ENCODE measurements around the gene NTRK3. TPM values are rescaled to one million over a fixed set of nuclear protein-coding genes. Genes with fewer than 3 reads are reported as not detected.

Gene NTRK3
- total and polyA plus RNA-seq, 2 of the 8 experiments (the other 6 are each of a cell fraction or from before 2014, with no cell fraction given), result 4.5 to 6.8 TPM

DNA sequence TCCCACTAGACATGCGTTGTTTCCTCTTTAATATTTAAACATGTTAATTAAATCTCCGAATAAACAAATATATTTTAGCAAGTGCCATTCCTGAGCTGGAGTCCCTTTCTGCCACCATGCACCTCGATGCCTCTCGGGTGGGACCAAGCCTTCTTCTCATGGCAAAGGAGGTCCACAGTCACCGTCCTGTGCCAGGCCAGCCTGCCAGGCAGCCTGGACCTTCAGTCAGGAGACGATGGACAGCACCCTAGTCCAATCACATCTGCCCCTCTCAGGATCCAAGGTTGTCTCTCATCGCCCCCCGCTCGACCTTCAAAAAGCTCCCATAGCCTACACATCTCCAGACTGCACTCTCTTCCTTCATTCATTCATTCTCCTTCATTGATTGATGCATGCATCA is 22.6 kb downstream of the NTRK3 start:
- no peak overlapping the region for H4K5ac ChIP-seq (ENCODE audit: insufficient read length, low read depth, low read length)
- TF ChIP-seq CTCF (IDR thresholded peaks at IDR 0.05; ENCODE audit: control extremely low read depth in 1 of 3, insufficient read depth in 1 of 3, low read depth in 1 of 3, low read length in 3 of 3), result no peak
- no peak for TF ChIP-seq BRCA1 (IDR thresholded peaks at IDR 0.05; ENCODE audit: low read depth, low read length)
- no peak for TF ChIP-seq POLR2A (IDR thresholded peaks at IDR 0.05; ENCODE audit: control extremely low read depth in 1 of 2, low read depth in 2 of 2, low read length in 2 of 2)
- TF ChIP-seq ASH2L (IDR thresholded peaks at IDR 0.05; ENCODE audit: low read length), result no peak
- TF ChIP-seq JUN (IDR thresholded peaks at IDR 0.05; ENCODE audit: low read depth, low read length), result no peak
- TF ChIP-seq GABPA (IDR thresholded peaks at IDR 0.05; ENCODE audit: borderline replicate concordance, insufficient read depth, low read length), result no peak
- TF ChIP-seq ZNF274 (IDR thresholded peaks at IDR 0.05; ENCODE audit: borderline replicate concordance, extremely low read depth, low read length), result no peak
- TF ChIP-seq POLR2AphosphoS5 (IDR thresholded peaks at IDR 0.05; ENCODE audit: low read depth, low read length), result no peak
- TF ChIP-seq, protein P1, sequence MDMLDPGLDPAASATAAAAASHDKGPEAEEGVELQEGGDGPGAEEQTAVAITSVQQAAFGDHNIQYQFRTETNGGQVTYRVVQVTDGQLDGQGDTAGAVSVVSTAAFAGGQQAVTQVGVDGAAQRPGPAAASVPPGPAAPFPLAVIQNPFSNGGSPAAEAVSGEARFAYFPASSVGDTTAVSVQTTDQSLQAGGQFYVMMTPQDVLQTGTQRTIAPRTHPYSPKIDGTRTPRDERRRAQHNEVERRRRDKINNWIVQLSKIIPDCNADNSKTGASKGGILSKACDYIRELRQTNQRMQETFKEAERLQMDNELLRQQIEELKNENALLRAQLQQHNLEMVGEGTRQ (IDR thresholded peaks at IDR 0.05; ENCODE audit: low read length), result no peak
- no peak for TF ChIP-seq EP300 (IDR thresholded peaks at IDR 0.05; ENCODE audit: borderline replicate concordance in 1 of 2, low read depth in 2 of 2, low read length in 2 of 2)
- 85% methylated on average over 9 of the region's 9 CpGs; no CpG with 5 or more reads in 1 of the 2 experiments for WGBS, 2 experiments (ENCODE audit: extremely low coverage in 1 of 2, insufficient coverage in 1 of 2, insufficient read length in 1 of 2, insufficient replicate concordance in 2 of 2, low coverage in 1 of 2, low lambda C conversion rate in 2 of 2, missing lambda C conversion rate in 1 of 2)
- H4K8ac ChIP-seq (ENCODE audit: extremely low read depth, insufficient read depth, low read length), result no peak overlapping the region
- no peaks in the 10 kb centered on the region for H3K79me1 ChIP-seq (ENCODE audit: low read depth, low read length)
- H3K4ac ChIP-seq (replicated peaks; ENCODE audit: insufficient read length, low read depth, low read length), result no peak overlapping the region
- H3K9ac ChIP-seq (replicated peaks in 1 of 4; ENCODE audit: extremely low read depth in 1 of 4, low read depth in 3 of 4, low read length in 3 of 4), result no peak overlapping the region
- no peak overlapping the region for H3K56ac ChIP-seq (replicated peaks; ENCODE audit: insufficient read length, low read depth, low read length)
- POLR2A ChIA-PET (ENCODE audit: partially characterized antibody), result no interaction called here
- H3K4me3 ChIP-seq (ENCODE audit: extremely low read depth in 1 of 4, insufficient read depth in 2 of 4, low read depth in 3 of 4, low read length in 4 of 4), result no peak overlapping the region
- H3K14ac ChIP-seq (ENCODE audit: insufficient read length), result no peak overlapping the region
- H4K91ac ChIP-seq (replicated peaks; ENCODE audit: insufficient read length, low read length), result no peak overlapping the region
- H2BK20ac ChIP-seq (ENCODE audit: low read length), result no peak overlapping the region
- H3K23me2 ChIP-seq (ENCODE audit: low read depth, low read length), result no peaks in the 10 kb centered on the region
- no peaks in the 10 kb centered on the region for H3K27me3 ChIP-seq (replicated peaks in 1 of 4; ENCODE audit: control insufficient read depth in 3 of 4, extremely low read depth in 1 of 4, insufficient read depth in 3 of 4, low read length in 3 of 4)
- H3K36me3 ChIP-seq (ENCODE audit: control insufficient read depth in 2 of 4, insufficient read depth in 4 of 4, low read length in 3 of 4), result no peaks in the 10 kb centered on the region
- H2BK15ac ChIP-seq (ENCODE audit: low read length), result no peak overlapping the region
- H3K23ac ChIP-seq (ENCODE audit: insufficient read length), result no peak overlapping the region
- H2AK5ac ChIP-seq (ENCODE audit: low read depth, low read length), result no peak overlapping the region
- H3K4me1 ChIP-seq (replicated peaks in 1 of 4; ENCODE audit: control insufficient read depth in 3 of 4, insufficient read depth in 4 of 4, low read length in 3 of 4), result peaks cover 0 to 4% (median 0%) of the 10 kb centered on the region in 4 experiments; a peak in 3 of 7 replicates
- H2BK12ac ChIP-seq (ENCODE audit: low read depth, low read length), result no peak overlapping the region
- no peak overlapping the region for H3K27ac ChIP-seq (ENCODE audit: low read depth, low read length)
- peaks cover 0 to 3% of the 10 kb centered on the region in 2 experiments for H4K20me1 ChIP-seq (replicated peaks in 1 of 2; ENCODE audit: control insufficient read depth in 1 of 2, insufficient read depth in 2 of 2, low read length in 2 of 2)
- H3K9me3 ChIP-seq (ENCODE audit: insufficient read depth in 2 of 2, low read depth in 1 of 2, low read length in 1 of 2), result no peaks in the 10 kb centered on the region
- no peak overlapping the region for H3K4me2 ChIP-seq (ENCODE audit: insufficient read depth in 1 of 2, low read depth in 2 of 2, low read length in 2 of 2)
- H2AFZ ChIP-seq (ENCODE audit: low read length), result no peak overlapping the region
- CTCF ChIA-PET (ENCODE audit: partially characterized antibody), result interaction anchor here (0.8 to 7.5 kb wide), 8 partner anchors 10 to 38 kb away, joined by 3 to 99 read pairs (median 4); no protein-coding TSS in a partner anchor
- H2BK120ac ChIP-seq (replicated peaks; ENCODE audit: low read depth, low read length), result no peak overlapping the region
- no peak for DNase-seq (ENCODE audit: low read depth in 1 of 2, low spot score in 2 of 2)
- no peak for FAIRE-seq
- H2BK5ac ChIP-seq (ENCODE audit: low read depth, low read length), result no peak overlapping the region
- H3K18ac ChIP-seq (ENCODE audit: extremely low read depth, low read length), result no peak overlapping the region
- no peaks in the 10 kb centered on the region for H3K79me2 ChIP-seq (ENCODE audit: control insufficient read depth in 1 of 2, insufficient read depth in 2 of 2, low read length in 2 of 2)
